ENCODE results near the gene WDR45B.

WDR45B gene

GRCh38 chr17:82648165-82648668, at the start of gene WDR45B:
WDR45B (minus strand) TSS chr17:82648444; CDS start chr17:82648340, 104 bp downstream.
- DNase-seq (ENCODE audit: low read depth) = peak; percentile 96

- DNase-seq (ENCODE audit: low read depth) = no peak
These were observed 49.5 kb upstream of the WDR45B start for GRCh38 chr17:82697808-82698064.

- DNase-seq (ENCODE audit: low read depth) = no peak
These were observed 48.9 kb upstream of the WDR45B start for GRCh38 chr17:82696916-82697807.

- DNase-seq (ENCODE audit: low read depth) = no peak
These were observed 48.0 kb upstream of the WDR45B start for GRCh38 chr17:82696259-82696658.

GRCh38 chr17:82694647-82695046, 46.4 kb upstream of the WDR45B start:
- no peak for DNase-seq (ENCODE audit: low read depth)

- DNase-seq (ENCODE audit: low read depth) = no peak
These were observed 45.1 kb upstream of the WDR45B start for GRCh38 chr17:82693168-82693867.

- no peak for DNase-seq (ENCODE audit: low read depth)
These were observed 44.0 kb upstream of the WDR45B start for GRCh38 chr17:82692268-82692667.

- no peak for DNase-seq (ENCODE audit: low read depth)
These were observed 43.5 kb upstream of the WDR45B start for GRCh38 chr17:82691714-82692113.

- DNase-seq (ENCODE audit: low read depth) = no peak
These were observed 42.7 kb upstream of the WDR45B start for GRCh38 chr17:82690786-82691489.

- DNase-seq (ENCODE audit: low read depth) = no peak
These were observed 40.8 kb upstream of the WDR45B start for GRCh38 chr17:82689077-82689476.

GRCh38 chr17:82687871-82688270, 39.6 kb upstream of the WDR45B start:
- DNase-seq (ENCODE audit: low read depth) = no peak

GRCh38 chr17:82687375-82687861, 39.2 kb upstream of the WDR45B start:
- DNase-seq (ENCODE audit: low read depth) = peak; percentile 24

GRCh38 chr17:82686366-82687324, 38.4 kb upstream of the WDR45B start:
- DNase-seq (ENCODE audit: low read depth) = no peak

GRCh38 chr17:82685291-82685690, 37.0 kb upstream of the WDR45B start:
- no peak for DNase-seq (ENCODE audit: low read depth)

GRCh38 chr17:82684228-82684841, 36.1 kb upstream of the WDR45B start:
- no peak for DNase-seq (ENCODE audit: low read depth)

- DNase-seq (ENCODE audit: low read depth) = no peak
These were observed 35.3 kb upstream of the WDR45B start for GRCh38 chr17:82683534-82683933.

GRCh38 chr17:82681547-82681946, 33.3 kb upstream of the WDR45B start:
- DNase-seq (ENCODE audit: low read depth) = no peak

GRCh38 chr17:82679586-82680465, 31.6 kb upstream of the WDR45B start:
- DNase-seq (ENCODE audit: low read depth) = no peak

- no peak for DNase-seq (ENCODE audit: low read depth)
These were observed 30.1 kb upstream of the WDR45B start for GRCh38 chr17:82678265-82678891.

Measured in amniotic epithelial cell (primary cell).